ENCODE data around the gene SLIT3.

SLIT3 gene

DNA sequence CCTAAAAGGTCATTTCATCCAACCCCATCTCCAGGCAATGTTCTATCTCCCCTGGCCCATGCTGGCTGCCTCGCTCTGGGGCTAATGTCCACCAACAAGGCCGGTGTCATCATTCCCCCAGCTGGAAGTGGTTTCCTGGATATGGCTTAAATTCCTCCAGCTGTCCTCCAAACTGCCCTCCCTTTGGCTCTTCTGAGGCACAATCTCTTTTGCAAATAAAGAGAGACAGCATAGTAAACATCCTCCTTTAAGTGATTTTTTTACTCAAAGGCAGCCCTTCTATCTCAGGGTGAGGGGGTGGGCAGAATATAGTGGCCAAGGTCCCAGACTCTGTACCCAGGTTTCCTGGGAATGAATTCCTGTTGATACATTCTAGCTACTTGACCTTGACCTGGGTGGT is 604.3 kb downstream of the SLIT3 start:
- H3K4me1 ChIP-seq (ENCODE audit: control insufficient read depth, insufficient read depth, low read length): peaks cover 5% of the 10 kb centered on the region; the same call in 1 of the 2 replicates
- H3K36me3 ChIP-seq (ENCODE audit: control insufficient read depth, insufficient read depth, low read length): no peaks in the 10 kb centered on the region
- no peak overlapping the region for H3K9ac ChIP-seq (ENCODE audit: low read length)
- H3K27ac ChIP-seq (ENCODE audit: low read depth, low read length): no peak overlapping the region
- H3K4me3 ChIP-seq (ENCODE audit: low read depth, low read length): no peak overlapping the region
- H3K27me3 ChIP-seq (ENCODE audit: control insufficient read depth, insufficient read depth, low read length): peaks cover 10% of the 10 kb centered on the region; the same call in 1 of the 2 replicates
- H3K9me3 ChIP-seq (ENCODE audit: control insufficient read depth, insufficient read depth, low read depth, low read length): no peaks in the 10 kb centered on the region

DNA sequence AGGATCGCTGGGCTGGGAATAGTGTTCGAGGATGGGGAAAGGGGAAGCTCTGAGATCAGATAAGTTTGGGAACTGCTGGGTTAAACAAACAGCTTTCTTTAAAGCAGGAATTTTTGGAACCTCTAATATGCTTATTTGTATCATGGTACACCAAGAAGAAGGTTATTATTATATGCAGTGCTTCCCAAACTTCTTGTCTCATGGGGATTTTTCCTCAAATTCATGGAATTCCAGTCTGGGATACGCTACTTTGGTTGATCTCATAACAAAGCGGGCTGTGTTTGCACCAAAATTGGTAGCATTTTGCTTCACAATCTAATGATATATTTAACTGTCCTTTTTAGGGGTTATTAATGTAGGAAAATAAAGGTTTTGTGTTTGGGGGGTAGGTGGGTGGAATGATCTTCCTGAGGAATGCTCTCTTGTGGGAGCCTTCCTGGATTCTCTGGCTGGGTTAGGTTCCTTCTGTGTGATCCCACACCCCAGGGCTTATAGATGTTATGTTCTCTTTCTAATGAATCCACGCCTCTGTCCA is 605.6 kb downstream of the SLIT3 start:
- peaks cover 5% of the 10 kb centered on the region; the same call in 1 of the 2 replicates for H3K4me1 ChIP-seq (ENCODE audit: control insufficient read depth, insufficient read depth, low read length)
- no peaks in the 10 kb centered on the region for H3K9me3 ChIP-seq (ENCODE audit: control insufficient read depth, insufficient read depth, low read depth, low read length)

GRCh38 chr5:168694289-168694688 is 606.6 kb downstream of the SLIT3 start:
- H3K9me3 ChIP-seq (ENCODE audit: control insufficient read depth, insufficient read depth, low read depth, low read length): no peaks in the 10 kb centered on the region
- H3K27ac ChIP-seq (ENCODE audit: low read depth, low read length): no peak overlapping the region
- H3K9ac ChIP-seq (ENCODE audit: low read length): no peak overlapping the region
- no peak overlapping the region for H3K4me3 ChIP-seq (ENCODE audit: low read depth, low read length)
- peaks cover 10% of the 10 kb centered on the region; the same call in 1 of the 2 replicates for H3K27me3 ChIP-seq (ENCODE audit: control insufficient read depth, insufficient read depth, low read length)
- peaks cover 5% of the 10 kb centered on the region; the same call in 1 of the 2 replicates for H3K4me1 ChIP-seq (ENCODE audit: control insufficient read depth, insufficient read depth, low read length)
- H3K36me3 ChIP-seq (ENCODE audit: control insufficient read depth, insufficient read depth, low read length): no peaks in the 10 kb centered on the region

More for the DNA sequence above, 605.6 kb downstream of the SLIT3 start:
- Histone ChIP-seq H3K36me3 (ENCODE audit: control insufficient read depth, insufficient read depth, low read length) (no peaks in the 10 kb centered on the region), H3K4me3 (ENCODE audit: low read depth, low read length) (no peak overlapping the region), H3K9ac (ENCODE audit: low read length) (no peak overlapping the region), H3K27me3 (ENCODE audit: control insufficient read depth, insufficient read depth, low read length) (peaks cover 10% of the 10 kb centered on the region; the same call in 1 of the 2 replicates), H3K27ac (ENCODE audit: low read depth, low read length) (no peak overlapping the region)

- Histone ChIP-seq H3K4me3 (ENCODE audit: low read depth, low read length) (no peak overlapping the region), H3K27ac (ENCODE audit: low read depth, low read length) (no peak overlapping the region), H3K4me1 (ENCODE audit: control insufficient read depth, insufficient read depth, low read length) (peaks cover 5% of the 10 kb centered on the region; the same call in 1 of the 2 replicates), H3K27me3 (ENCODE audit: control insufficient read depth, insufficient read depth, low read length) (peaks cover 10% of the 10 kb centered on the region; the same call in 1 of the 2 replicates), H3K36me3 (ENCODE audit: control insufficient read depth, insufficient read depth, low read length) (no peaks in the 10 kb centered on the region), H3K9me3 (ENCODE audit: control insufficient read depth, insufficient read depth, low read depth, low read length) (no peaks in the 10 kb centered on the region), H3K9ac (ENCODE audit: low read length) (no peak overlapping the region)
These were observed 607.1 kb downstream of the SLIT3 start for GRCh38 chr5:168693883-168694282.

DNA sequence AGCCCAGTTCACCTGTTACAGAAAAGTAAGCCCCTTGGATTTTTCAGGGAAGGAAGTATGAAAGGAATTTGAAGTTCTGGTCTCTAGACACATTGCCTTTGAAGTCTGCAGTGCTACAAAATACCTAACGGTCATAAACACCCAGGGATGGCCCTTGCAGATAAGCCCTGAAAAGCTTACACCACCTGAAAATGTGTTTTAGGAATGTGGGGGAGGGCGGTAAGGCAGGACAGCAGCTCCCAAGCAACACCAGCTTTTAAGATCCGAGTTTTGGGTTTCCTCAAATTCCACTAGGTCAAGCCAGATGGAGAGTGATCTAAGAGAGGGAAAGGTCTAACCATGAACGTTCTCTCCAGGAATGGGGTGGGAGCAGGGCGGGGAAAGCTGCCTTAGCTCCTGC is 607.6 kb downstream of the SLIT3 start:
- H3K4me3 ChIP-seq (ENCODE audit: low read depth, low read length): no peak overlapping the region
- no peaks in the 10 kb centered on the region for H3K36me3 ChIP-seq (ENCODE audit: control insufficient read depth, insufficient read depth, low read length)
- peaks cover 5% of the 10 kb centered on the region; the same call in 1 of the 2 replicates for H3K4me1 ChIP-seq (ENCODE audit: control insufficient read depth, insufficient read depth, low read length)
- no peak overlapping the region for H3K27ac ChIP-seq (ENCODE audit: low read depth, low read length)
- peaks cover 10% of the 10 kb centered on the region; the same call in 1 of the 2 replicates for H3K27me3 ChIP-seq (ENCODE audit: control insufficient read depth, insufficient read depth, low read length)
- H3K9me3 ChIP-seq (ENCODE audit: control insufficient read depth, insufficient read depth, low read depth, low read length): no peaks in the 10 kb centered on the region
- no peak overlapping the region for H3K9ac ChIP-seq (ENCODE audit: low read length)

DNA sequence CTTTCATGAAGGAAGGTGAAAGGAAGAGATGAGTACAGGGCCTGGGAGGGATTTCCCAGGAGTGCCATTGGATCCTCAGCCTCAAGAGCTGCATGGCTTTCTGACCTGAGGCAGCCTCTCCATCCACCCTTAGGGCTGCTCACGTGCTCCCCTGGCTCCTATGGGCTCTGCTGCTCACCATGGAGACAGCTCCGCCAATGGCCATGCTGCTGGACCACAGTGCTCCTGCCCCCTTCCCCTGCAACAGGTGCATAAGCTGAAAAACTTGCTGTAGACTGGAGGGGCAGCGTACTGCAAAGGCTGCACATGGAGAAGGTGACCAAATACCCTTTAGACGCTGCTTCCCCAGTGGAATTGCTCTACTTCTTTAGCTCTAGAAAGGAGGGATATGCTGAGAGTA is 609.0 kb downstream of the SLIT3 start:
- H3K27ac ChIP-seq (ENCODE audit: low read depth, low read length): no peak overlapping the region
- H3K9me3 ChIP-seq (ENCODE audit: control insufficient read depth, insufficient read depth, low read depth, low read length): no peaks in the 10 kb centered on the region
- no peak overlapping the region for H3K4me3 ChIP-seq (ENCODE audit: low read depth, low read length)
- H3K36me3 ChIP-seq (ENCODE audit: control insufficient read depth, insufficient read depth, low read length): no peaks in the 10 kb centered on the region
- H3K27me3 ChIP-seq (ENCODE audit: control insufficient read depth, insufficient read depth, low read length): peaks cover 10% of the 10 kb centered on the region; the same call in 1 of the 2 replicates
- no peak overlapping the region for H3K9ac ChIP-seq (ENCODE audit: low read length)
- peaks cover 5% of the 10 kb centered on the region; the same call in 1 of the 2 replicates for H3K4me1 ChIP-seq (ENCODE audit: control insufficient read depth, insufficient read depth, low read length)

DNA sequence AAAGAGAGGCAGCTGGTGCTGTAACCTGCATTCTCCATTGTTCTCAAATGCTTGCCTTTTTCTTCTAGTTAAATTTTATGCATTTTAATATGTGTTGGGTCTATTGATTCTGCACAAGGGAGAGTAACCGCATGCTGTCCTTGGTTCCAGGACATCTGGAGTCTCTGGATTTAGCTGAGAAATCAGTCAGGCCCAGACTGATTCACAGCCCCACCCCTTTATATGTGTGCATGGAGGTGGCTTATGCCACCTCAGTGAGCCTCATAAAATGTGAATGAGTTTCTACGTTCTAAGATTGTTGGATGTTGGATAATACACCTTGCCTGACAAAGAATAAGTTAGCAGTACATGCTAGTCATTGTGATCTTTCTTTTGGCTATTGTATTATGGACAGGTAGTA is 611.7 kb downstream of the SLIT3 start:
- H3K4me3 ChIP-seq (ENCODE audit: low read depth, low read length): no peak overlapping the region
- peaks cover 10% of the 10 kb centered on the region; the same call in 1 of the 2 replicates for H3K27me3 ChIP-seq (ENCODE audit: control insufficient read depth, insufficient read depth, low read length)
- no peaks in the 10 kb centered on the region for H3K36me3 ChIP-seq (ENCODE audit: control insufficient read depth, insufficient read depth, low read length)
- peaks cover 5% of the 10 kb centered on the region; the same call in 1 of the 2 replicates for H3K4me1 ChIP-seq (ENCODE audit: control insufficient read depth, insufficient read depth, low read length)
- H3K9me3 ChIP-seq (ENCODE audit: control insufficient read depth, insufficient read depth, low read depth, low read length): no peaks in the 10 kb centered on the region
- no peak overlapping the region for H3K27ac ChIP-seq (ENCODE audit: low read depth, low read length)
- H3K9ac ChIP-seq (ENCODE audit: low read length): no peak overlapping the region

DNA sequence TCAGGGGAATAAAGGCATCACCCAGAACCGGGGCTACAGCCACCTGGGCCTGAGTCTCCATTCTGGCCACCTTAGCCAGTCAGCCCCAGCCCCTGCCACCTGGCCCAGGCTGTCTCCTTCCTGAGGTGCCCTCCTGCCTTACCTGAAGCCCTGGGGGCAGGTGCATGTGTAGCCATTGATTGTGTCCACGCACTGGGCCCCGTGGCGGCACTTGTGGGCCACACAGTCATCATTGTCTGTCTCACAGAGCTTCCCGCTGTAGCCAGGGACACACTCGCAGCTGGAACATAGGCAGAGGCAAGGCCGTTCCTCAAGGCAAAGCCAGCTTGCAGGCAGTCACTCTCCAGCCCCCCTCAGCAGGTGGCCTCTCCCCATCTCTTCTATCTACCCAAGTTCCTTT is 614.1 kb downstream of the SLIT3 start:
- Histone ChIP-seq H3K4me3 (ENCODE audit: low read depth, low read length) (no peak overlapping the region), H3K36me3 (ENCODE audit: control insufficient read depth, insufficient read depth, low read length) (no peaks in the 10 kb centered on the region), H3K4me1 (ENCODE audit: control insufficient read depth, insufficient read depth, low read length) (0 out of 2 replicates have a peak, but pooled peaks cover 3% of the 10 kb centered on the region), H3K9me3 (ENCODE audit: control insufficient read depth, insufficient read depth, low read depth, low read length) (no peaks in the 10 kb centered on the region), H3K27me3 (ENCODE audit: control insufficient read depth, insufficient read depth, low read length) (no peaks in the 10 kb centered on the region), H3K9ac (ENCODE audit: low read length) (no peak overlapping the region), H3K27ac (ENCODE audit: low read depth, low read length) (no peak overlapping the region)

GRCh38 chr5:168685566-168685965 is 615.4 kb downstream of the SLIT3 start:
- Histone ChIP-seq H3K9me3 (ENCODE audit: control insufficient read depth, insufficient read depth, low read depth, low read length) (no peaks in the 10 kb centered on the region), H3K27me3 (ENCODE audit: control insufficient read depth, insufficient read depth, low read length) (no peaks in the 10 kb centered on the region), H3K27ac (ENCODE audit: low read depth, low read length) (no peak overlapping the region), H3K4me1 (ENCODE audit: control insufficient read depth, insufficient read depth, low read length) (0 out of 2 replicates have a peak, but pooled peaks cover 3% of the 10 kb centered on the region), H3K36me3 (ENCODE audit: control insufficient read depth, insufficient read depth, low read length) (no peaks in the 10 kb centered on the region), H3K9ac (ENCODE audit: low read length) (no peak overlapping the region), H3K4me3 (ENCODE audit: low read depth, low read length) (no peak overlapping the region)

DNA sequence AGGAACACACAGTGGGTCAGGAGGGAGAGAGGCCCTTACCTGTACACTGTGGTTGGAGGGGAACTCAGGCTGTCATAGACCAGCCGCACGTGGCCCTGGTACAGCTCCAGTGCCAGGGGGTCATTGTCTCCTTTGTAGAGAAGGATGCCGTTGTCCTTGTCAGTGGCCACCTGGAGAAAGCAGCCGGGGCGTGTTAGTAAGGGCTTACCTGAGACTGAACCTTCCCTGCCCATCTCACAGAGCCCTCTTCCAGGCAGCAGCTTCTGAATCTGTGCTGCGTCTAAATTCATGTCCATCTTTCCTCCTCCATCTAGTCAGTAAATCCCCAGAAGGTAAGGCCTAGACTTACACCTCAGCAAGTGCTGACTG is 617.0 kb downstream of the SLIT3 start:
- no peak overlapping the region for H3K4me3 ChIP-seq (ENCODE audit: low read depth, low read length)
- H3K36me3 ChIP-seq (ENCODE audit: control insufficient read depth, insufficient read depth, low read length): no peaks in the 10 kb centered on the region
- H3K27ac ChIP-seq (ENCODE audit: low read depth, low read length): no peak overlapping the region
- H3K9me3 ChIP-seq (ENCODE audit: control insufficient read depth, insufficient read depth, low read depth, low read length): no peaks in the 10 kb centered on the region
- peaks cover 5% of the 10 kb centered on the region; the same call in 1 of the 2 replicates for H3K4me1 ChIP-seq (ENCODE audit: control insufficient read depth, insufficient read depth, low read length)
- H3K27me3 ChIP-seq (ENCODE audit: control insufficient read depth, insufficient read depth, low read length): no peaks in the 10 kb centered on the region
- no peak overlapping the region for H3K9ac ChIP-seq (ENCODE audit: low read length)

DNA sequence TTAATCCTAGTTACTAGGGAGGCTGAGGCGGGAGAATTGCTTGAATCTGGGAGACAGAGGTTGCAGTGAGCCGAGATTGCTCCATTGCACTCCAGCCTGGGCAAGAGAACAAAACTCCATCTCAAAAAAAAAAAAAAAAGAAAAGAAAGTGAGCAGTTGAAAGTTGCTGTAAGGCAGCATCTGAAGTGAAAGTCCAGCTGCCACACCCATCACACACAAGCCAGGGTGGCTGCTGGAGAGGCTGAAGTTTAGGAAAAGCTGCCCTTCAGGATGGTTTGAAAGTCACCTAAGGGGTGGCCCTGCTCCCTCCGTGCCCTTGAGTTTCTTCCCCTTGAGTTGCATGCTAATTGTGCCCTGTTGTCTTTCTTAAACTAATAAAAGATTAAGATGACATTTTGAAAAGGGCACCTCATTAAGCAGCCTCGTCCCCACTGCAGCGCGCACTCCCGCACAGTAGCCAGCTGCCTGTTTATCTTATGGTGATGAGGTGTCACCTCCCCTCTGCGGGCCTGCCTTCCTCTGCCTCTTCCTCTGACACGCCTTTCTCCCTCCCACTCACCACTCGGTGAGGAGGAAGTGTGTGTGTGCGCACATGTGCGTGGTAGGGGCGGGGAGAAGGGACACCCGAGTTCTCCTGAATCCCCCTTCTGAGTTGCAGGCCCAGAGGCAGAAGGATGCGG is 617.6 kb downstream of the SLIT3 start:
- no peaks in the 10 kb centered on the region for H3K36me3 ChIP-seq (ENCODE audit: control insufficient read depth, insufficient read depth, low read length)
- no peaks in the 10 kb centered on the region for H3K27me3 ChIP-seq (ENCODE audit: control insufficient read depth, insufficient read depth, low read length)
- peaks cover 5% of the 10 kb centered on the region; the same call in 1 of the 2 replicates for H3K4me1 ChIP-seq (ENCODE audit: control insufficient read depth, insufficient read depth, low read length)
- no peak overlapping the region for H3K9ac ChIP-seq (ENCODE audit: low read length)
- no peak overlapping the region for H3K27ac ChIP-seq (ENCODE audit: low read depth, low read length)
- no peak overlapping the region for H3K4me3 ChIP-seq (ENCODE audit: low read depth, low read length)
- no peaks in the 10 kb centered on the region for H3K9me3 ChIP-seq (ENCODE audit: control insufficient read depth, insufficient read depth, low read depth, low read length)

All from HUES6 (cell line).